T-helper 1 cell treated with Interleukin-12 subunit alpha and Interleukin-12 subunit beta and Interleukin-4 antibody, amounts not matched to agents 30 μg/mL and 1 μg/mL, for 36 hours (primary cell): ENCODE measurements around the gene TET3.

Experiments used
- H3K27ac Mint-ChIP-seq: one replicate; pipeline ENCODE4 v1.8.0; 2021; ENCODE audit warnings: mild to moderate bottlenecking, mixed read lengths
- H3K27me3 Mint-ChIP-seq: one replicate; pipeline ENCODE4 v1.8.0; 2021; ENCODE audit warnings: low read depth, mixed read lengths
- H3K36me3 Mint-ChIP-seq: one replicate; pipeline ENCODE4 v1.8.0; 2021; ENCODE audit warnings: low read depth, mixed read lengths
- H3K4me1 Mint-ChIP-seq: one replicate; pipeline ENCODE4 v1.8.0; 2021; ENCODE audit warnings: low read depth, mixed read lengths
- H3K4me3 Mint-ChIP-seq: one replicate; pipeline ENCODE4 v1.8.0; 2021; ENCODE audit warnings: mild to moderate bottlenecking, moderate library complexity, mixed read lengths
- H3K9me3 Mint-ChIP-seq: one replicate; pipeline ENCODE4 v1.8.0; 2021; ENCODE audit warnings: mixed read lengths

Gene TET3

GRCh38 chr2:74017223-74017622, 32.5 kb downstream of the TET3 start:
- Mint-ChIP-seq H3K4me3 (no peak overlapping the region), H3K9me3 (no peaks in the 10 kb centered on the region), H3K36me3 (no peaks in the 10 kb centered on the region), H3K27ac (no peak overlapping the region), H3K4me1 (peaks cover 19% of the 10 kb centered on the region), H3K27me3 (no peaks in the 10 kb centered on the region)

- no peak overlapping the region for H3K27ac Mint-ChIP-seq
- no peaks in the 10 kb centered on the region for H3K36me3 Mint-ChIP-seq
- no peak overlapping the region for H3K4me3 Mint-ChIP-seq
- no peaks in the 10 kb centered on the region for H3K27me3 Mint-ChIP-seq
- peaks cover 23% of the 10 kb centered on the region for H3K4me1 Mint-ChIP-seq
- no peaks in the 10 kb centered on the region for H3K9me3 Mint-ChIP-seq
Observed at GRCh38 chr2:74019516-74019915, 34.8 kb downstream of the TET3 start.

- no peaks in the 10 kb centered on the region for H3K9me3 Mint-ChIP-seq
- no peaks in the 10 kb centered on the region for H3K36me3 Mint-ChIP-seq
- H3K27ac Mint-ChIP-seq: no peak overlapping the region
- peaks cover 23% of the 10 kb centered on the region for H3K4me1 Mint-ChIP-seq
- no peaks in the 10 kb centered on the region for H3K27me3 Mint-ChIP-seq
- H3K4me3 Mint-ChIP-seq: no peak overlapping the region
Observed at GRCh38 chr2:74020702-74021406, 36.1 kb downstream of the TET3 start.

GRCh38 chr2:74021407-74021755, 36.7 kb downstream of the TET3 start:
- Mint-ChIP-seq H3K36me3 (no peaks in the 10 kb centered on the region), H3K4me1 (peaks cover 26% of the 10 kb centered on the region), H3K9me3 (no peaks in the 10 kb centered on the region), H3K4me3 (no peak overlapping the region), H3K27me3 (no peaks in the 10 kb centered on the region), H3K27ac (no peak overlapping the region)

GRCh38 chr2:74024216-74024615, 39.5 kb downstream of the TET3 start:
- H3K27ac Mint-ChIP-seq: no peak overlapping the region
- peaks cover 6% of the 10 kb centered on the region for H3K36me3 Mint-ChIP-seq
- peaks cover 4% of the 10 kb centered on the region for H3K9me3 Mint-ChIP-seq
- H3K4me3 Mint-ChIP-seq: no peak overlapping the region
- peaks cover 29% of the 10 kb centered on the region for H3K4me1 Mint-ChIP-seq
- no peaks in the 10 kb centered on the region for H3K27me3 Mint-ChIP-seq

- Mint-ChIP-seq H3K4me3 (no peak overlapping the region), H3K9me3 (peaks cover 4% of the 10 kb centered on the region), H3K27ac (peak overlapping the region; percentile 82), H3K27me3 (no peaks in the 10 kb centered on the region), H3K4me1 (peaks cover 38% of the 10 kb centered on the region), H3K36me3 (peaks cover 6% of the 10 kb centered on the region)
Observed at GRCh38 chr2:74025971-74026612, 41.4 kb downstream of the TET3 start.

- H3K36me3 Mint-ChIP-seq: peaks cover 6% of the 10 kb centered on the region
- H3K27ac Mint-ChIP-seq: peak overlapping the region; percentile 82
- H3K9me3 Mint-ChIP-seq: peaks cover 4% of the 10 kb centered on the region
- H3K4me3 Mint-ChIP-seq: peak overlapping the region; percentile 56
- H3K27me3 Mint-ChIP-seq: no peaks in the 10 kb centered on the region
- H3K4me1 Mint-ChIP-seq: peaks cover 37% of the 10 kb centered on the region
Observed at GRCh38 chr2:74026687-74027241, 42.1 kb downstream of the TET3 start.

GRCh38 chr2:74027496-74027895, 42.8 kb downstream of the TET3 start:
- Mint-ChIP-seq H3K36me3 (peaks cover 6% of the 10 kb centered on the region), H3K4me3 (no peak overlapping the region), H3K27me3 (no peaks in the 10 kb centered on the region), H3K4me1 (peaks cover 39% of the 10 kb centered on the region), H3K9me3 (peaks cover 4% of the 10 kb centered on the region), H3K27ac (no peak overlapping the region)

- no peak overlapping the region for H3K4me3 Mint-ChIP-seq
- H3K36me3 Mint-ChIP-seq: peaks cover 6% of the 10 kb centered on the region
- H3K4me1 Mint-ChIP-seq: peaks cover 47% of the 10 kb centered on the region
- H3K27me3 Mint-ChIP-seq: no peaks in the 10 kb centered on the region
- no peak overlapping the region for H3K27ac Mint-ChIP-seq
- H3K9me3 Mint-ChIP-seq: peaks cover 4% of the 10 kb centered on the region
Observed at GRCh38 chr2:74028290-74028689, 43.6 kb downstream of the TET3 start.

- Mint-ChIP-seq H3K4me3 (no peak overlapping the region), H3K9me3 (peaks cover 4% of the 10 kb centered on the region)
Observed at GRCh38 chr2:74028741-74029140, 44.0 kb downstream of the TET3 start.

GRCh38 chr2:74029714-74030397, 45.1 kb downstream of the TET3 start:
- Mint-ChIP-seq H3K27ac (no peak overlapping the region), H3K4me3 (no peak overlapping the region), H3K36me3 (peaks cover 6% of the 10 kb centered on the region)

More at GRCh38 chr2:74028741-74029140, 44.0 kb downstream of the TET3 start:
- H3K27ac Mint-ChIP-seq: no peak overlapping the region
- peaks cover 6% of the 10 kb centered on the region for H3K36me3 Mint-ChIP-seq
- H3K27me3 Mint-ChIP-seq: no peaks in the 10 kb centered on the region
- peaks cover 47% of the 10 kb centered on the region for H3K4me1 Mint-ChIP-seq

GRCh38 chr2:74031221-74031620, 46.5 kb downstream of the TET3 start:
- peaks cover 49% of the 10 kb centered on the region for H3K4me1 Mint-ChIP-seq
- peak overlapping the region; percentile 29 for H3K4me3 Mint-ChIP-seq
- H3K27me3 Mint-ChIP-seq: no peaks in the 10 kb centered on the region
- peak overlapping the region; percentile 78 for H3K27ac Mint-ChIP-seq
- peaks cover 4% of the 10 kb centered on the region for H3K9me3 Mint-ChIP-seq
- H3K36me3 Mint-ChIP-seq: peaks cover 6% of the 10 kb centered on the region

More at GRCh38 chr2:74029714-74030397, 45.1 kb downstream of the TET3 start:
- no peaks in the 10 kb centered on the region for H3K27me3 Mint-ChIP-seq
- H3K4me1 Mint-ChIP-seq: peaks cover 48% of the 10 kb centered on the region
- H3K9me3 Mint-ChIP-seq: peaks cover 4% of the 10 kb centered on the region

GRCh38 chr2:74031959-74032287, 47.2 kb downstream of the TET3 start:
- Mint-ChIP-seq H3K27me3 (no peaks in the 10 kb centered on the region), H3K9me3 (peaks cover 4% of the 10 kb centered on the region), H3K36me3 (peaks cover 6% of the 10 kb centered on the region), H3K4me1 (peaks cover 49% of the 10 kb centered on the region), H3K4me3 (peak overlapping the region; percentile 88), H3K27ac (peak overlapping the region; percentile 95)

GRCh38 chr2:74033375-74033774, 48.7 kb downstream of the TET3 start:
- H3K9me3 Mint-ChIP-seq: peaks cover 2% of the 10 kb centered on the region
- peak overlapping the region; percentile 88 for H3K4me3 Mint-ChIP-seq
- no peaks in the 10 kb centered on the region for H3K27me3 Mint-ChIP-seq
- peaks cover 61% of the 10 kb centered on the region for H3K4me1 Mint-ChIP-seq
- peaks cover 1% of the 10 kb centered on the region for H3K36me3 Mint-ChIP-seq
- H3K27ac Mint-ChIP-seq: peak overlapping the region; percentile 95
